ENCODE results near the gene GRM5.

Gene GRM5

DNA sequence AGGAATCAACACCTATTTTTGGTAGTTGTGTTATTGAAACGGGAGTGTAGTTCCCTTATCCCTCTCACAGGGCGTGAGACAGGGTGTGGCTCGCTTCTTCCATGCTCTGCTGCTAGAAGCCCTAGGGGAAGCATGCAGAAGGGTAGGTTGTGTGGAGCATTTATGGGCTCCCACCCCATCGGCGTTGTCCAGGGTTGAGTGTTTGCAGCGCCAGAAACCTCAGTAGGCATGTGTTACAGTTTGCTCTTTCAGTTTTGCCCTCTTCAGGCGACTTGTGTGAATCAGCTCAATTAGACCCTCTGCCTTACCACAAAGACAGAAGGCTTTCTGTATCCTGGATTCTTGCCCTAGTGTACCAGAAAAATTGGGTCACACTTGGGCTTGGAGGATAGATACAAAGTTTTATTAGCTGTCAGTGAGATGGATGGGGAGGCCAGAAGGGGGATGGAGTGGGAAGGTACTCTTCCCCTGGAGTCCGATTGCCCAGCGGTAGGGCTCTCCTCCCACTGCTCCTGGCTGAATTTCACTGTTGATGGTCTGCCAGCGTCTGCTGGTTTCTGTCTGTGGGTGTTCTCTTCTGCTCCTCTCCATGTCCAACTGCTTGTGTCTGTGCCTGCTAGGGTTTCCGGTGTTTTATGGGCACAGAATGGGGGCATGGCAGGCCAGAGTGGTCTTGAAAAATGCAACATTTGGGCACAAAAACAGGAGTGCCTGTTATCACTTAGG is 369.9 kb downstream of the GRM5 start:
- no peak for DNase-seq

DNA sequence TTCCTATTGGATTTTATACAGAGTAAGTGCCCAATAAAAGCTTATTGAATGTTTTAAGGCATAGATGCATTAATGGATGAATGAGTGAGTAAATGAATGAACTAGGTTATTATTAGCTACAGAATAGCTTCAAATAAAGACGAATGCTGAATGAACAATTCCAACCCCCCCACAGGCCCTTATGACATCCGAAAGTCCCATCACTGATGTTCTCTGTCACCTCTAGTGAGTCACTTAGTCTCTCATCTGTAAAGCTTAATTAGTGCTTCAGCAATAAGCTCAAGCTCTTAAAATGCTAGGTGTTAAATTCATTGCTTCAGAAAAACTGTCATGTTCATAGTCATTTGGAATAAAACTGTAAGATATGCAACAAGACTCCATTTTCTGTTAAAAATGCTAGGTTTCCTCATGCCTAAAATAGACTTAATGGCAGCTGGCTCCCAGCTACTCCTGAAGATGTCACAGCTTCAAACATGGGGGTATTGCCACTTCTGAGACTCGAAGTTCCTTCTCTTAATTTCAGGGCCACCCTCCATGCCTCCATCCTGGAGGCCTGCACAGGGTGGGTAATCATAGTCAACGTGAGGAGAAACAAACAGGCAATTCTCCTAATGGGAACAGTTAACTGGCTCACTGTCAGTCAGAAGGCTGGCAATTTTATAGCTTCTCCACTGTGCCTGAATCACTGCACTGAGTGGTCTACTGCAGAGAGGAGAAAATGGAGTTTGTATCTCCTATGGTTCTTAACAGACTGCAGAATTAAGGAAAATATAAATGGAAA is 373.3 kb downstream of the GRM5 start:
- no peak for DNase-seq

DNA sequence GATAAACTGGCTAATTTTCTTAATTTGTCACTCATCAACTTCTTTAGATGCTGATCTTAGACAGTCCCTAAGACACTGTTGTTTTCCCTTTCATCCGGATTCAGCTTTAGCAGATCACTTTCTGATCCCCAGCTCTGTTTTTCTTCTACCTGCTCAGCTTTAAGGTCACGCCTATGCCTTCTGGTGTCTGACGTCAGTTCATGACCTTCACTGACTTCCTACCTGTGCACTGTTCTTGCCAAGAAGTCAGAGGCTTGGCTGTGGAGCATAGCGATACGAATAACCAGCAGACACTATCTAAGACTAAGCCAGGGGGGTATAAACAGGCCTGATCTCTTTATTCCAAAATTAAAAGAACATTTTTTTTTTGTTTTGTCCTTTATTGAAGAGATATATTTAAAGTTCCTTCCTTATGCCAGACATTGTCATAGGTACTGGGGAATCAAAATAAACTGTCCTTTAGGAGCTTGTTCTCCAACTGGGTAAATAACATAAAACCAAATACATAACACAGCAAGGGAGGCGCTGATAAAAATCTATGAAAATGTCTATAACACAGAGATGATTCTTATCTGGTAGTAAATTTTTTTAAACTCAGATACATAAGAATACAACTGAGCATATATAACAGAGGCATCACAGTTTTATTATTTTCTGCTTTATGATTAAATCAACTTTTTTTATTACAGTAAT is 376.1 kb downstream of the GRM5 start:
- no peak for DNase-seq

DNA sequence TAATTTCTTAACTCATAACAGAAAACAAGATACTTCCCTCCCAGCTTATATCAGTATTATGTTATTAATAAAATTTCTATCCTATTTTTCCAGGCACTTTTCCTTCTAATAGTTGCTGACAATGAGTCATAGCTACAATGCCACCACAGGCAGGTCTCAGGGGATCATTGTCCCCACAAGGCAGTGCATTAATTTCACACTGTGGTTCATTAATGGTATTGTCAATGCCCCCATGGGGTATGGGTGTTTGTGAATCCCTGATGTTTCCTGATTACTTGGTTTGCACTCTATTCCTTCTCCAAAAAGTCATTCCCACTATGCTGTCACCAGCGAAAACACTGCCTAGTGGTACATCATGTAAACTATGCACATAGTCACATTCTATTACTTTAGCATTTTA is 382.8 kb downstream of the GRM5 start:
- no peak for DNase-seq

DNA sequence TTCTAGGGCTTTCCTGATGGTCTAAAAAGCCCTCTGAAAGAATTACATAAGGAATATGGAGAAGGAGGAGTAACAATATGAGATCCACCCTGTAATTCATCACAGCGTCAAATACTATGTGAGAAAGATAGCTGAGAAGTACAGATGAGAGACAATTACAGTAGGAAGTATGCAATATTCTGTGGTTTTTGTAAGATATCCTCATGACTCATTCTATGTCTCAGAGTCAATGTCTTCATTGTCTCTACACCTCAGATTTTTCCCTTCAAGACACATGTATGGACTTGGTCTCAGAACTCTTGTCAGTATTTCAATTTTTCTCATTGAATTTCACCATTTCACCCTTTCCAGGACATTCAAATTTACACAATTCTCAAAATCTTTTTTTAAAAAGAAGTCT is 385.0 kb downstream of the GRM5 start:
- no peak for DNase-seq

DNA sequence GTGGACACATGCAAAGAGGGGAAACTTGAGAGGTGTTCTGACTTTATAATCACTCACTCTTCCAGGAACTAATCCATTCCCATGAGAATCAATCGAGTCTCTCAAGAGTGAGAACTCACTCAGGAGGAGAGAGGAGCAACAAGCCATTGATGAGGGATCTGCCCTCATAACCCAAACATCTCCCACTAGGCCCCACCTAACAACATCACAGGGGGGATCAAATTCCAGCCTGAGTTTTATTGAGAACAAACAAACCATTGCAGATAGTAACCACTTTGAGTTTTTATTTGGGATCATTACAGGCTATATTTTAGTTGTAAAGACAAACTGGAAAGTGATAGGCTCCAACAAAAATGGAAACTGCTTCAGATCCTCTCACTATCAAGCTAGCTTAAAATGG is 399.4 kb downstream of the GRM5 start:
- DNase-seq: no peak

DNA sequence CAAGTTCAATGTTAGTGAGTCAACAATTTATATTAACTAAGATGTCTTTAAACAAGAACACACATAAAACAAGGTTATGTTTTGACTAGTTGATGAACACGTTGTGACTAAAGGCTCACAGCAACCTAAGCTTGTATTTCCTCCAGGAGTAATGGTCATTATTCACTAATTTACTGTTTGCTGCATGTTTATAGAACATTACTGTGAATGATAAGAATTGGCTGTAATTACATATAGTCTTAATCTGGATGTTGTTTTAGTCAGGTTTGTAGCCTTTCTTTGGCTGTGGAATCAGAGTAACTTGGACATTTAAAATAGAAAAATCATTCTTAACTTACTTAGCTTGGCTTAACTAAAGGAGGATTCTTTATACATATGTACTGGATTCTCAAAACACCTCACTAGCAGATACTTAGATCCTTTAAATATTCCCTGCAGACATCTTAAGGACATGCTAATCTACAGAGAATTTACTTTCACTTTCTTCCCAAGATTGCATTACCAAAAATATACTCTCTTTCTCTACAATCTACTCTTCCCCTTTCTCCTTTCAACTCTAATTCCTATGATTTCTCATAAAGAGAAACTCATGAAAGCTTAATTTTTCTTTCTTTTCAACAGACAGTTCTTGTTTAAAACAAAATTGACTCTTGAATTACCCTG is 408.6 kb downstream of the GRM5 start:
- DNase-seq: no peak

DNA sequence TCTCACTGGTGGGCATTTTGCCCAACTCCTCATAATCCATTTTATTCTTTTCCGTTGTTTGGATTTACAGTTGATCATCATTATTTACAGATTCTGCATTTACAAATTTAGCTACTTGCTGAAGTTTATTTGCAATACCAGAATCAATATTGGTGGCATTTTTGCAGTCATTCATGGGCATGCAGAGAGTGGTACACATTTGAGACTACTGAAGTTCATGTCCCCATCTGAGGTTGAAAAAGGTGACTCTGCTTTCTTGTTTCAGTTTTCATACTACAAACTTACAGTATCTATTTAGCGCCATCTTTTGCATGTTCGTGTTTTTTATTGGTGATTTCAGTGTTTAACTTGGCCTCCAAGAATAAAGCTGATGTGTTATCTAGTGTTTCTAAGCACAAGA is 409.5 kb downstream of the GRM5 start:
- DNase-seq: no peak

DNA sequence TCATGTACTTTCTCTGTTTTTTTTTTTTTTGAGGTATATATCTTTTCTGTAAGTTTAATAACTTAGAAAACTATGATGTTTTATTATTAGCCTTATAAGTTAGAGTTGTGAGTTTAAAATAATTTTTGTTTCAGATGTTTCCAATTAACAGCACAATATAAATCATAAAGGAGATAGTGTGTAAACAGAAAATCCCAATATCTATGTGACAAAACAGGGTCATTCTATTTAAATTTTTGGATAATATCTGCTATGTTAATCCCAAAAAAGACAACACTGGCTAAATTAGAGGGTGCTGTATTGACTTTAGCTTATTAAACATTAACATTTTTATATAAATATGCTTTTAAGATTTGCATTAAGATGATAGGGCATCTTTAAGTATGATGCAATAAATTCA is 410.1 kb downstream of the GRM5 start:
- no peak for DNase-seq

DNA sequence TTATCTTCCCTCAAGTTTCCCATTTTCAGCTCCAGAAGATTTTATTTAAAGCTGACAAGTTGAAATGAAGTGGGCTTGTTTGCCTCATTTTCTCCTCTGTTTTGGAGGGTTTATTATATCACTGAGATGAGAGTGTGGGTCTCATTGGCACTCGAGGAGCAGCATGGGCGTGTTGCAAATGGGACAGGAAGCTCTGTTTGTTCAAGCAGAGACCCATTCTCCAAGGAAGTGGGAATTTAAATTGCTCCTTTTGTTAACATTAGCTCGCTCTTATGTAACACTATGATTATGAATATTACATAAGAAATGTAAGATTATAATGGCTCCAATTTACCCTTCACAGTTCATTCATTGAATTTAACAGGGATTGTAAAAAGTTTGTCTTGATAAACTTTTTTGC is 410.6 kb downstream of the GRM5 start:
- DNase-seq: no peak

DNA sequence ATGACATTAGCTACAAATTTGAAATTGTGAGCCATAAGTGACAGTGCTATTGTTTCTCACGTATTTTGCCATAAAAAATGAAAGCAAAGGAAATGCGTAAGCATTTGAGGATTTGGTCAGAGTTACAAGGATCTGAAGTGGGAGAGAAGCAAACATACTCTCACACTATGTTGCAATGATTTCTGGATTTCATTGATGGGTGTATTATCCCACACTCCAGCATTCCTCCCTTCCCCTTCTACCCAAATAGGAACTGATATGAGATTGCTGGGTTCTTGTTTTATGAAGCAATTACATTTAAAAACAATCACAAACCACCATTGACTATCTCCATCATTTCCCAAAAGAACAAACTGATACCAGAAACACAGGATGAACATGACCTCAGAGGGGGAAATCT is 414.2 kb downstream of the GRM5 start:
- DNase-seq: no peak

DNA sequence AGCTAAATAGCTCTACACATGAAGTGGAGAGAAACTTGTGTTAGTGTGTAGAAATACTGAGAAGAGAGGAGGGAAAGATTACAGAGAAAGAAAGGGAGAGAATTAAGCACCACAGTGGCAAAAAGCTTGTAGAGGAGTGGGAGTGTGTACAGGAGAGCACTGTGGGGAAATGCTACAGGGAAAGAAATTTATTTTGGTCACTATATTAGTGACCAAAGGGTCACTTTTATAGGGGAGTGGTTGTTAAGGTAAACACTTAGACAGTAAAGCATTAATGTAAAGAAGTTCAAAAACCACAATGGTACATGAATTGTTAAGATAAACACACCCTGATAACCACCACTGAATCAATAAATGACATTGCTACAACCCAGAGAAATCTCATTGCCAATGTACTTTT is 421.1 kb downstream of the GRM5 start:
- DNase-seq: no peak

DNA sequence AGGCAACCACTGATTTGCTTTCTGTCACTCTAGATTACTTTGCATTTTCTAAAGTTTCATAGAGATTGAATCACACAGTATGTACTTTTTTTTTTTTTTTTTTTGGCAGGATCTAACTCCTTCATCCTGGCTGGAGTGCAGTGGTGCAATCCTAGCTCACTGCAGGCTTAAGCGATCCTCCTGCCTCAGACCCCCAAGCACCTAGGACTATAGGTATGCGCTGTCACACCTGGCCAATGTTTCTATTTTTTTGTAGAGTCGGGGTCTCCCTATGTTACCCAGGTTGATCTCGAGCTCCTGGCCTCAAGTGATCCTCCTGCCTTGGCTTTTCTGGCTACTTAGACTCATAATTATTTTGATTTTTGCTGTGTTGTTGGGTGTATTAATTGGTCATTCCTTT is 433.6 kb downstream of the GRM5 start:
- no peak for DNase-seq

DNA sequence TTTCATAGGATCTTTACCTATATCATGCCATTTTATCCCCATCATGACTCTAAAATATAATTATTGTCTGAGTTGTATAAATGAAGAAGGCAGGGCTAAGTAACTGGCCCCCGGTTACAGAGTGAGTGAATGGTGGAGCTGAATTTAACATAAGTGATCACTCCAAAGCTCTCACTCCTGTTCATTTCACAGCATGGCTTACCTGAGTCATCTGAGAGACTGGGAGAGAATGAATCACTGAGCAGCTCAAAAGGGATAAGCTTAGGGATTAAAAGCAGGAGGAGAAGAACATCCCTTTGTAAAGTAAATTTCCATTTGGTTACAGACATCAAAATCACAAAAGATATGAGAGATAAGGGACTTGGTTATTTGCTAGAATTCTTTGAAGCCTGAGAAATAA is 434.3 kb downstream of the GRM5 start:
- DNase-seq: no peak

DNA sequence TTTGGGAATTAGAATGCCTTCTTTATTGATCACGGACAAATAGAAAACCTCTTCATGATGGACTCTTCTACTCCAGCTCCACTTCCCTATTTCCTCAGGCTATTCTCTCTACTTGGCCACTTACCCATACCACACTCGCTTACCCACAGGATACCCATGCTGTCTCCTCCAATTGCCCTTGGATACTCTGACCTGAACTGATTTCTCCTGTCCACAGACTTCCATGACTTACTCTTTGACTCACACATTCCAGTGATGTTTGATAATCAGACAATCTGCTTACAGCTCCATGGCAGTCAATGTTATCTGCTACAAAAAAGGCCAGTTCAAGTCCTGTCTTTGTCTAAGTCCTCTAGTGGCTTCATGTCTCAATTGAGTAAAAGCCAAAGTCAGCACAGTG is 436.3 kb downstream of the GRM5 start:
- DNase-seq: no peak

DNA sequence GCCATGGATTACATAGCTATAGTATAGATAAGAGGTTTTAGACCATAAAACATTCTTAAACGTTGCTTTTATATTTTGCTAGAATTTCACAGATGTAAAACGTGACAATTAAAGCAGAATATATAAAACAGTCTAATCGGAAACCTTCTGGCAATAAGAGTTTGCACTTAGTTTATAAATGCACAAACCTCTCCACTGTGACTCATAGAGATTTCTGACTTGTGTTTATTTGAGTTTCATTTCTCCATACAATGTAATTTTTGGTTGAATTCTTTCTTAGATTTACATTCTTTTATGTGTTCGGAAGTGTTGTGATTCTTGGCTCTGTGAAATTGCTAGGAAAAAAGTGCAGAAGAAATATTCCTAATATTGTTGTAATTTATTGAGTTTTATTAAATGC is 439.6 kb downstream of the GRM5 start:
- no peak for DNase-seq

DNA sequence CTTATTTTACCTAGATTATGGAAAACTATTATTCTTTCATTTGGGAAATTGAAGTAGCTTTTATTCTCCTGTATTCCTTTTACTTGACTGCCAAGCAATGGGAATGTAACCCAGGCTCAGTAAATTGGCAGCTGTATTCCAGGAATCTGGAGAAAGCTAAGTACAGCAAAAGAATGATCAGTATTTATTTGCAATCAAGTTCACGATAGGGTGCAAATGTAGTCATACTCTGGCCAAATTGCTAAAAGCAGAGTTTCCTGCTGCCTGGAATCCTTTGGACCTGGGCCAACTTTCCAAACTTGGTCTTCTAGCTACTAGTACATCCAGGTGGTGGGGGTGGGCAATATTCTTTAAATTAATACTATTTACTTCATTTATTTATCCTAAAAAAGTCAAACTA is 442.3 kb downstream of the GRM5 start:
- DNase-seq: no peak

DNA sequence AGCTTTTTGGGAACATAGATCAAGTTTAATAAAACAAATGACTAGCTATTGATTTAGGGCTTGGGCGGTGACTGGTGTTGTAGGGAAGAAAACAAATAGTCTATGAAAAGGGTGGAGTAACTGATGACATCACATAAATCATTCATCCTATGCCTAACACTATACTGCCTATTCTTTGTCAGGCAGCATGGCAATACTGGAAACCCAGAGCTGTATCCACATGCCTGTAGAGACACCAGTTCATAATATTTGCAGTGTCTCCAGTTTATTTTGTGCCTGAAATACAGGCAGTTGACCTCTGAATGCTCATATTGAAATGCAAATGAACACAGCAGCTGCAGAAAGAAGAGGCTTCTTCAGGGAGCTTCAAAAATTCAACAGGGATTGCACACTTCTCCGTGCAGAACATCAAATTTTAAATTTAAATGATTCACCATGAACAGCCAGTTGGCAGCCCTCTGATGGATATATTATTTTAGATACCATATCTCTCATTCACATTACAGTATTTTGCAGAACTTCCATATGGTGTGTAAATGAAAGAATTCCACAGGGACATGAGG is 445.1 kb downstream of the GRM5 start:
- no peak for DNase-seq

DNA sequence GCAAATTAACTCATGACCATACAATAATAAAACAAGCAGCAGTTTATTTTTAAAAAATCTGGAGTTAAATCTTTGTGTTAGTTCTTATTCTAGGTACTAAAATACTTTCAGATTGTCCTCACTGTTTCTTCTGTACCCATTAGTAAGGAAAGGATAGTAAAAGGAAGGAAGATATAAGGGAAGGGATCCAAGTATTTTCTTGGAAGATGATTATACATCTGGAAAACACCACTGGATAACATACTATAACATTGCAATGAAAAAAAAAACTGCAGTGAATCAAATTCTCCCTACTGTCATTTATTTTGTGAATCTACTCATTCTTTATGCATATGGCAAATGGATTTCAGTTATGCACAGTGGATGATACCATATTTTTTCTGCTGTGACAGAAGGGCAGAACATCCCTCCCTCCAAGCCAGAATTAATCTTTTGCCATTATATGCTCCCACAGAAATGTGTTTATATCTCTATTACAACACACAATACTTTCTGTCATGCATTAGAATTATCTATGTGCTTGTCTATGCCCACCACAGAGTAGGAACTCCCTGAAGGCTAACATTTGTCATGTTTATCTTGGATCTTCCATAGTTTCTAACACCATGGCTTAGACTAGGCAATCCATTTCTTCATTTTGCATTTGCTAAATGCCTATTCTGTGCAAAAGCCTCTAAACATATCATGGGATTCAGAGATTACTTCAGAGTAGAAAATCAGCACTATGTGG is 446.0 kb downstream of the GRM5 start:
- no peak for DNase-seq

DNA sequence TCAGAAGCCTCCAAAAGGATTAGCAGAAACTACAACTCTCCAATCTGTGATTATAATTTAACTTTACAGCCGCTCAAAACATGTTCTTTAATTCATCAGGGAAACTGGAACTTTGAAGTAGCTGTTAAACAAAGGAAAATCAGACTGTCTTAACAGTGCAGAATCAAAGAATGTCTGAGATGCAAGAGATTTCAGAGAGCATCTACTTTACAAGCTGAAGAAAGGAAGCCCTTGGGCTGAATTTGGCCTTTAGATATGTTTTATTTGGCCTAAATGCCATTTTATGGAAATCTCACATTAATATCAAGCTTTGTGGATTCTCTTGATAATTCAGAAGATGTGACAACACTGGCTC is 446.7 kb downstream of the GRM5 start:
- DNase-seq: no peak

DNA sequence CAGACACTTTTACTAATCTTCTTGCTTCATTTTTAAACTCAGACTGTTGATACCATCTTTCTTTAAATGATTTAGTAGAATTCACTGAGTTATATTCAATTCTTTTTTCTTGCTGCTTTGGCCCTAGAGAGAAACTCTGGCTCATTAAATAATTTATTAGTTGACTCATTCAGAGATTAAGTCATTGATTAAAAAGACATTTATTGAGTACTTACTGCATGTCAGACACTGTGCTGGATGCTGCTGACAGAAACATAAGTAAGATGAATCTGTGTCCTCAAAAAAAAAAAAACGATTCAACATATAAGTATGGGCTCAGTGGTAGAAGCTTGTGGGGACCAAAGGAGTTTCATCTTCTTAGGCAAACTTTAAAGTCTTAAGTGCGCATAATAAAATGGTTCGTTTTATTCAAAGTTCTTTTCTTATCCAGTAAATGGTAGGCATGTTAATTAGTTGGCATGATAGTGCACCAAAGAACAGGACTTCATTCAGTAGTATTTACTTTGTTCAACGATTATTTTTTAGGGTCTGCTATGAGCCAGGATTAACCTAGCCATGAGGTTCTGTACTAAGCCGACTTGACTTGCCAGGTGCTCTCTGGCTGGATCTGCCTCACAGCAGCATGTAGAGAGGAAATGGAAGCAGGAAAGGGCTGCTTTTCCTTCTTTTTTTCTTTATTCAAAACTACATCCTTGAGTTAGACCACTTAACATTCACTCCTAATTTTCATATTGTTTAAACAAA is 447.3 kb downstream of the GRM5 start:
- DNase-seq: no peak

DNA sequence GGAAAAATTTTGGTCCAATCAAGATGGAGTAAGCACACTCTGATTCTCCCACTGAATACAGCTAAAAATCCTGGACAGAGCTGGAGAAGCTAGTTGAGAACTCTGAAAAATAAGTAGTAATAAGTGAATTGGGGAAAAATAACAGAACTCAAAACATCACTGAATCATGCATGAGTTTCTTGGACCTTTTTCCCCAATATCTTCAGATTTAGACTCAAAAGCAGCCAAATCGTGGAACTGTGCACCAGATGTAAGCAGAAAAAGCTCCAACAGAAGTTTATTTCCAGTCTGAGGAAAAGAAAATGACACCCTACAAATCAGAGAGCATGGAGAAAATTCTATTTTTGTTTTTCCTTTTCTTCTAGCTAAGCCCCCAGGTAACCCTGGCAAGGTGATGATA is 448.6 kb downstream of the GRM5 start:
- no peak for DNase-seq

Data from activated CD4-positive, alpha-beta T cell treated with anti-CD3 and anti-CD28 coated beads for 48 hours (primary cell).